Central memory CD4-positive, alpha-beta T cell (primary cell): ENCODE measurements around the gene ARF1.
A peak's percentile ranks its signal among the peaks of the same experiment; 100 is the strongest.
"Not testable (repeated sequence)": the region's sequence is repeated elsewhere in the genome, so short reads cannot be mapped to it uniquely, and the experiment has no call there.

Source experiments
- DNase-seq: peaks from one replicate; pipeline ENCODE4 v3.0.0; 2022

The ARF1 gene

DNA sequence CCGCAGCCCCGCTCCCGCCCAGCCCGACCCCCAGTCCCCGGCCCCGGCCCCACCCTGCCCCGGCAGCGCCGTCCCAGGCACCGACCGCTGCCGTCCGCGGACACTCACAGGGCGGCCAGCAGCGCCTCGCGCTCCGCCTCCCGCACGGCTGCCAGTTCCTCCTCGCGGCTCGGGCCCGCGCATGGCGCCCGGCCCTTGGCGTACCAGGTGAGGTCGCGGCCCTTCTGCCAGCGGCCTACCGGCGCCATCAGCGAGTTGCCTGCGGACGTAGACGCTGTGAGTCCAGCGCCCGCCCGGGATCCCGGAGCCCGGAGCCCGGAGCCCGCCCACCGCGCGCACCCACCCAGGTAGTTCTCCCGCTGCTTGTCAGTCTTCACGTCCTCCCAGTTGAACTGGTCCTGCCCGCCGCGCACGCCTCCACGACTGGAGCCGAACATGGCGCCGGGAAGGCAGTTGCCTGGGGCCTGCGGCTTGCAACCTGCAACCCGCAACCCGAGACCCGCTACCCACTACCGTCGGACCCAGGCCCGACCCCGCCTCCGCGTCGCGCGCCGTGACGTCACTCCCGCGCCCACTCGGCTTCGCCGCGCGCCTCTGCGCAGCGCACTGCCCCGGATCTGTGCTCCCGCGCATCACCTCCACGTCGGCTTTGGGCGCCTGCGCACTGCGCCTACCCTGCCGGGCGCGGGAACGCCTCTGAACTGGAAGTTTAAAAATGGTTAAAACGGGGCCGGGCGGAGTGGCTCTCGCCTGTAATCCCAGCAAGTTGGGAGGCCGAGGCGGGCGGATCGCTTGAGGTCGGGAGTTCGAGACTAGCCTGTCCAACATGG is 20.5 kb downstream of the ARF1 start, which contains the start of gene C1orf35:
C1orf35 (minus strand) TSS at position 535 of the 830 bp plus-strand sequence; CDS start at position 437, 98 bp downstream.
- DNase-seq: peak; percentile 93

DNA sequence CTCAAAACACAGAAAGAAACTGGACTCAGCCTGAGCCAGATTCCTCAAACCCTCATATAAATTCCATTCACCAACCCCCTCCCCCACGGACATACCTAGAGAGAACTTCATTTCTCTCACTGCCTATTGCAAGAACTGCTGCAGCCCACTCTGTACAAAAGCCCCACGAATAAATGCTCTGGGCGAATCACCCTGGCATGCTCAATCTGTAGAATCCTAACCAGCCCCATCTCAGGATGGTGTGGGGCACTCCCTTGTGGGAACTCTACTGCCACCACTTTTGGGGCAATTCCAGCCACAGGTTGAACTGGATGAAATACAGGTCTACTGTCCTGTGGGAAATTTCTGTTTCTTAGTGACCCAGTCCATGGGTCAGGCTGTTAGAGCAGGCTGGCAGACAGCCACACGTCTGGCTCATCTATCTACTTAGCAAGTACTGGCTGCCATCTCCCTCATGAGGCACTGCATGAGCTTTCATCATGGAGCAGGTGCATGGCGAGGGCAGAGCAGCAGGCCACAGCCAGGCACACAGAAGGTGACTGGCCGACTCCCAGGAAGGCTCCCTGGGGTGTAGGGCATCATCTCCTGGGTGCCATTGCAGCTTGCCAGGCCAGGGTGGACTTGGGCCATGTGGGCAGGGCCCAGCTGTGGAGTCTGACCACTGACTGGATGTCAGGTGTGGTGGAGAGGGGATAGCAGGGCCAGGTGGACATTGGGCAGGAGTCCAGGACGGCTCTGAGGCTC is 22.2 kb downstream of the ARF1 start:
- no peak for DNase-seq

DNA sequence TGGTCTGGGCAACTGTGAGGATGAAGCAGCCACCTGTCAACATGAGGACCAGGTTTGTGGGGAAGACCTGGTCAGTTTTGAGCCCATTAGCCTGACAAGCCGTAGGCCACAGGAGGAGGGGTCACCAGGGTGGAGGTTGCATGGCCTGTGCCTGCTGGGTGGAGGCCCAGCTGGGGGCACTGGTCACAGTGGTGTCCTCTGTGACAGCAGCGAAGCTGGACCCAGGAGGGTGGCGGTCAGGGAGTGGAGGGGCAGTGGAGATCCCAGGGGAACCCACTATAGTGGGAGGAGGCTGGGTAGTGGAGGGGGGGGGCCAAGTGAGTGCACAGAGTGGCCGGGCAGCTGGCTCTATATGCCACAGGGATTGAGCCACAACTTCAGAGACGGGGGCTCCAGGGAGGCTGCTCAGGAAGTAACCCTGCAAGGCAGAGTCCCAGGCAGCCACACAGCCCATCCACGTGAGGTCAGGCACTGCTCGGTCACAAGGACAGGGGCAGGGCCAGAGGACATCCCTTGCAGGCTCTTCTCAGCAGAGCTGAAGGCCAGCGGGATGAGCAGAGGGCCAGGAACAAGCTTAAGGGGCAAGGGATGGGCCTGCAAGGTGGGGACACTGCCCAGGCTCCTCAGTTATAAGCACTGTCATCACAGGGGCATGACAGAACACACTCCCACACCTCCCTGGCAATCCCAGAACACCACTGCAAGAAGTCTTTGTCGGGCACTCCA is 22.9 kb downstream of the ARF1 start:
- no peak for DNase-seq

DNA sequence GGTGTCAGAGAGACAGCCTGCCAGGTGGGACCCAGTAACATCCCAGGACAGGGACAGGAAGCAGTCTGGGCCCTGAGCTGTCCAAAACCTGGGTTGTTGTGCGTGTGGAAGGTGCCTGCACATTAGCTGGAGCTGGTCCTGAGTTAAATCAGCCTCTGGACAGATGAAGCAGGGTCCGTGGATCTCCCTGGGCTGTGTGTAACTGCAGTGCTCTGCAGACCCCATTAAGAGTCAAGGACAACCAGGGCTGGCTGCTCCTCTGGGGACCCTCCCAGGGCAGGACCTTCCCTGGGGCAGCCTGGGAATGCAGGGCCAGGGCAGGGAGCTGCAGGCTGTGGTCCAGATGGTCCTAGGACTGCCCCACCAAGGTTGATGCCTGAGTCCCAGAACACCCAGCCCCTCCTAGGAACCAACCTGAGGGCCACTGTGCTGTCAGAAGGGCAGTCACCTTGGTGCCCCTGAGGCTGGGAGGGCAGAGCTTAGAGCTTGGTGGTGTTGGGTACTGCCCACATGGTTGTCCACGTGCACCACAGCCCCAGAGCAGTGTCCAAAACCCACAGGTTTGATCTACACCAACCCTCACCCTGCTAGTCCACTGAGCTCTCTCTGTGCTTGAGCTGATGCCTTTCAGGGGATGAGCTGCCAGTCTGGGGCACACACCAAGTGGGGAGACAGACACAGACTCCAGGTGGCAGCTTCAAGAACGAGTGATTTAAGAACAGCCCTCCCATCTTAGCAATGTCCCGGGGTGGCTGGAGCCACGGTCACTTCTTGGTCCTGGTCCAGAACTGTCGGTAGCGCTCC is 23.7 kb downstream of the ARF1 start:
- DNase-seq: no peak

DNA sequence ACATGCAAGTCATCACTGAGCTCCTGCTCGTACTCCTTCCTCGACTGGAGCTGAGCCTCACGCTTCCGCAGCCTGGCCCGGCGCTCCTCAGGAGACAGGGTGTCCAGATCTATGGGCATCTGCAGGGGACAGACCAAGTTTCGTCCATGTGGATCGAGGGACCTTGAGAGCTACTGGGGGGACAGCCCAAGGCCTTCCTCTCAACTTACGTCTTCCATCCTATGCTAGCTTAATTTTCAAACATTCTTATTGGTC is 24.2 kb downstream of the ARF1 start:
- DNase-seq: no peak

DNA sequence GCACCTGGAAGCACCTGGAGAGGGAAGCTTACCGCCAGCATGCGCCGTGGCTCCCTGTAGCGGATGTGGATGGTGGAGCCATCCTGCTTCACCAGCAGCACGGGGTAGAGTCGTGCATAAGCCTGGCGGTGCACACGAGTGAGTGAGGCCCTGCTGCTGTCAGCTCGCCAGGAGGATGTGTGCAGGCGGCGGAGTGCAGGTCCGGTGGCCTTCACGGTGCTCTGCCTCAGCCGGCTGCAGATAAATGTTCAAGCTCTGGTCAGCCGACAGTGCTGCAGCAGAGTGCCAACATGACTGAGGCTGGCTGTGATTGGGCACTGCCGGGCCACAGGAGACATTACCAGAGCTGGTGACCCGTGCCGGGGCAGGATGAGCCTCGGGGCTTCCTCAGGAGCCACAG is 25.1 kb downstream of the ARF1 start:
- DNase-seq: no peak

DNA sequence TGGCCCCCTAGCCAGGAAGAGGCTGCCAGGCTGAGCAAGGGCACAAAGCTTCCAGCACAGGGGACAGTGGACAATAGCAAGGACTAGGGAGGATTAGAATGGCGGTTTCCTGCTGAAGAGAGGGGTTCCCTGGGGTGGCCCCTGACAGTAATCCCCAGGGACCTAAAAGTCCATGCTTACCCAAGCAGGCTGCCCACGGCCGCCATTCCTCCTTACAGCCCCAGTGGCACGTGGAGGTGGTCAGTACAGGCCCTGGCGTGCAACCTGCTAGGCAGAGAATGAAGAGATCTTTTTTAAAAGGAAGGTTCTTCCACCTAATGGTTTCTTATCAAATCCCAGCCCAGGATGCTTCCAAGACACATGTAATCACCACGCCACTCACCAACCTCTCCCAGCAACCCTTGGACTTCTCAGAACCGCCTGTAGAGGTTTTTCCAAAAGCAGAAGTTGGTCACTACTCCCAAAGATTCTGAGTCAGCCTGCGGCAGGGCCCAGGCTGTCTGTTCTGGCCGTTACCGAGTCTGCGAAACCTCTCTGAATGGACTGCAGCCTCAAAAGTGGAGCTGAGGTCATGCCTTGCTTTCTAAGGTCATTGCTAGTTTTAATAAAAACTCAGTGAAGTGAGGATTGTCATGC is 25.7 kb downstream of the ARF1 start:
- DNase-seq: no peak

DNA sequence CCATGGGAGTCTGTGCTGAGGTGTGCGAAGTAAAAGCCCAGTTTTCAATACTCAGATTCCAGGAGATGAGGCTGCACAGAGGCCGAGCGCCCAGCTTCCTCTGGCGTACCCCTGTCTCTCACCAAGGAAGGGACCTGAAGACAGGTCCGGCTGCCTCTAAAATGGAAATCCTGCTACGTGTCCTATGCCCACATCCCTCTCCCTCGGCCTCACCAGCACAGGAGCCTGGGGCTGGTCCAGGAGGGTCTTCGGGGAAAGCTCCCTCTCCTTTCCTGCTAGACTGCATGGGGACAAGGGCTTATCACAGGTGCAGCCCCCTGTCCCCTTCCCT is 26.2 kb downstream of the ARF1 start:
- no peak for DNase-seq

DNA sequence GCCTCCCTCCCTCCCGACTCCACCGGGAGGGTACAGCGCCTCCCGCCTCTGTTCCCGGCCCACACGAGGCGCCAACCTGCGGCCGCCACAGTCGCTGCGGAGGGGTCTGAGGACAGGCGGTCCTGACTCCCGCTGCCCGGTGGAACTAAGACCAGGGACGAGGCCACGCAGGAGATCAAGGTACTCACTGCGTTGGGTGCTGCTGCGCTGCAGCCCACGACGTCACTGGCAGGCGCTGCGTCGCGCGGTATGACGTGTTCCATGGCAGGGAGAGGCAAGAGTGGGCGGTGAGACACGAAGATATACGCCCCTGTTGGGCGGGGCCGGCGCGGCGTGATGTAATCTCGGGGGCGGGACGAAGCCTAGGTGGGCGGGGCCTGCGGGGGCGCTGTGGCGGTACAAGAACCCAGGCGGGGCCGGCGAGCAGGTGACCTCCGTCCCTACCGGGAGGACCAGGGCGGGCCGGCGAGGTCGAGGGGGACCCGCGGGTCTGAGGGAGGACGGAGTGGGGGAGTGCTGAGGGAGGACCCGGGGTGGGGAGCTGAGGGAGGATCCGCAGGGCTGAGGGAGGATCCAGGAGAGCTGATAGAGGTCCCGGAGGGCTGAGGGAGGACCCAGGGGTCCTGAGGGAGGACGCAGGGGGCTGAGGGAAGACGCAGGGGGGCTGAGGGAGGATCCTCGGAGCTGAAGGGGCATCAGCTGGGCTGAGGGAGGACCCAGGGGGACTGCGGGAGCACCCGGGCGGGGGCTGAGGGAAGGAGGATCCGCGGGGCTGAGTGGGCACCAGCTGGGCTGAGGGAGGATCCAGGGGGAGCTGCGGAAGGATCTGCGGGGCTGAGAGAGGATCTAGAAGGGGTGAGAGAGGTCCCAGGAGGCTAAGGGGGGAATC is 26.8 kb downstream of the ARF1 start, which contains the start of gene MRPL55:
MRPL55 (minus strand) TSS at position 227 of the 889 bp plus-strand sequence. CDS start 1,039 bp downstream, outside the sequence.
- peak; percentile 98 for DNase-seq

DNA sequence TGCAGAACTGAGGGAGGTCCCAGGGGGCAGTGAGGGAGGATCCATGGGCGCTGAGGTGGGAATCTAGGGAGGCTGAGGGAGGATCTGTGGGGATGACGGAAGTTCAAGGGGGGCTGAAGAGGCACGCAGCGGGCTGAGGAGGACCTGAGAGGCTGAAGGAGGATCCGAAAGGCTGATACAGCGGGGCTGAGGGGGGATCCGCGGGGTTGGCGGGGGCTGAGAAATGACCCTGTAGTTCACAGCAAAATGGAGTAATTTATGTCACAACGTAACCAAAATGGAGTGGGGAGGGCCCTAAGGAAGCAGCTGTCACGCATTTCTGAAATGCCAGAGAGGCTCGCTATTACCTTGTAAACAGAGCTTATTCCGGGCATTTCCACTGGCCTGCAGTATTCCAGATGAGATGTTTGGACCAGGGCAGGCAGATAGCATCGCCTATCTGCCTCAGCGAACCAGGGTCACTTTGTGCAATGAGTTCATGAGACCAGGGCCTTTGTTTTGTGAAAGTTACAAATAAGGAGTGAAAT is 27.5 kb downstream of the ARF1 start:
- DNase-seq: no peak

DNA sequence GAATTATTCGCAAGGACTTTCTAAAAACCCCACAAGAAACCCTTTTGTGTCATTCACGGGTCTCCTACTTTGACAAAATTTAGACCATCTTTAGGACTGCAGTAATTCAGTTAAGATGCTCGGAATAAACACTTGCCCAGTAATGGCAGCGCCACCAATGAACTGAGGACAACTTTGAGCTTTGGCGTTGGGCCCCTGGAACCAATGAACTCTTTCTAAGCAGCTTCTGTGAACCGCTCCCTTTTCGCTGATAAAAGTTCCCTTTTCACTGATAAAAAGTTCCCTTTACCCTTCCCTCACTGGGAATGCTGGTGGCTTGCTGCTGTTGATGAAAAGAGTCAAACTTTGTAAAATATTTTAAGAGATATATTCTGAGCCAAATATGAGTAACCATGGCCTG is 28.0 kb downstream of the ARF1 start:
- DNase-seq: no peak

DNA sequence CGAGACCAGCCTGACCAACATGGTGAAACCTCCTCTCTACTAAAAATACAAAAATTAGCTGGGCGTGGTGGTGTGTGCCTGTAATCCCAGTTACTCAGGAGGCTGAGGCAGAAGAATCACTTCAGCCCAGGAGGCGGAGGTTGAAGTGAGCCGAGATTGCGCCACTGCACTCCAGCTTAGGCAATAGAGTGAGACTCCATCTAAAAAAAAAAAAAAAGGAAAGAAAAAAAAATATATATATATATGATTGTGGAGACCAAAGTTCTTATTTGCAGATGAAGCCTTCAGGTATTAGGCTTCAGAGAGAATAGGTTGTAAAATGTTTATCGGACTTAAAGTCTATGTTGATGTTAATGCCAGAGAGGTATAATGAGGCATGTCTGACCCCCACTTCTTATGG is 28.8 kb downstream of the ARF1 start:
- not testable (repeated sequence) for DNase-seq

DNA sequence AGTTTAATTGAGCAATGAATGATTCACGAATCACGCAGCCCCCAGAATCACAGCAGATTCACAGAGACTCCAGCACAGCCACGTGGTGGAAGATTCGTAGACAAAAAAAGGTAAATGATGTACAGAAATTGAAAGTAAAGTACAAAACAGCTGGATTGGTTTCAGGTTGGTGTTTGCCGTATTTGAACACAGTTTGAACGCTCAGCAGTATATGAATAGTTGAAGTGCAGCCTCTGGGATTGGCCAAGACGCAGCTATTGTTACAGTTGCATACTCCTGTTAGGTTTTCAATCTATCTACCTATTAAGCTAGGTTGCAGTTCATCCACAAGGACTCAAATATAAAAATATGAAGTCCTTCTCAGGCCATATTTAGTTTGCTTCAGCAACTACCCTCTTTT is 29.7 kb downstream of the ARF1 start:
- DNase-seq: no peak

DNA sequence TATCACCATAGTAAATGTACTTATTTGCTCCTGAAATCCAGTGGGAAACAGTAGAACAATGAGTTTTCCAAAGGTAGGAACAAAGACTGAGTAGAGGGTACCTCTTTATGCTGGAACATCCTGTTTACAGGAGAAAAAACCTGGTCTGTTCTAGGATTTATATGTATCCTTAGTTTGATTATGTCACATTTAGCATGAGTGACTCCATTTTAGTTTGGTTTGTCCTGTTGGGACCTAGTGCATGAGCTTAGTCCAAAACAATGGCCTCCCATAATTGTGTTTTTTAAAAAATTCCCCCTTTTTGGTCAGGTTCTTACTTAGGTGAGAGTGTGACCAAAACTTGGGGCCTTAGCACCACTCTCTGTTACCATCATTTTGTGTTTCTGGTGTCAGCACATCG is 30.1 kb downstream of the ARF1 start:
- DNase-seq: no peak

DNA sequence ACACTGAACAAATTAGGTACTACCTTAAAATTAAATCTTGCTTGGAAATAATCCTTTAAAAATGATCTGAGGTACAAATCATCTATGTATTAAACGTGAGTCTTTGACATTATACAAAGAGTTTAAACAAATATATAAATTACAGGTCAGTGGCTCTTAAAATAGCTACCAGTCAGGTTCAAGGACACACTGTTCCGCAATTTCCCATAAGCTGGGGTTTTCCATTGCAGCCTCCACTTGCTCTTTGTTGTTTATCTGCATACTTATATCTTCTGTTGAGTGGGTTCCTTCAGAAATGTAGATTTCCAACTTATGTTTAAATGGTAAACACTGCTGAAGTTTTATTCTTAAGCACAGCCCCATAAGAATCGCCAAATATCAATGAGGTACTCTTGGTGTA is 32.3 kb downstream of the ARF1 start:
- DNase-seq: no peak

DNA sequence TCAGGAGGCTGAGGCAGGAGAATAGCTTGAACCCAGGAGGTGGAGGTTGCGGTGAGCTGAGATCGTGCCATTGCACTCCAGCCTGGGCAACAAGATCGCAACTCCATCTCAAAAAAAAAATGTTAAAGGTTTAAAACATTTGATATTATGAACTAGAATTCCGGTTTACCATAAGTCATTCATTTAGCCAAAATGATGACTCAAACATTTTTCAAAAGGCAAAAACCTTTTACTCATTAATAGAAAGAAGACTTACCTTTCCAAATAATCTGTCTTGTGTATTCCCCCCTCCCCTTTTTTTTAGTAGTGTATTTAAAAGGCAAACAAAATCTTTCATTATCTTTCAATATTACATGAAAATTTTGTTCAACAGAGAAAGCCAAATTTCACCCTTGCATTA is 34.8 kb downstream of the ARF1 start:
- DNase-seq: no peak

DNA sequence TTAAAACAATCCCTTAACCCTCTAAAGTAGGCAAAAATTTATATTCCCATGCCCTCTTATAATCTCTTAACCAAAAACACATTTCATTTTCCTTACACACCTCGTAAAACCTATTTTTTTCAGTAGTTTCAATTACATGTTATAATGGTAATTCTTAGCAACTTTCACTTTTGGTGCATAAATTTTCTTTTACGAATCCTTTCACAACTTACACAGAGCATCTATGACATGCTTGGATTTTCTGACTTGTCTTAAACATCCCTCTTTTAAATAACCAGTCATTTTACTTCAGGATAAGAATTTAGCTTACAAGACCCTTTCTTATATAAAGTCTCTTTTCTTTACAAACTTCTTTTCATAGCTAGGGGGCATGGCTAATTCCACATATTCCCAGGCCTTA is 35.5 kb downstream of the ARF1 start:
- DNase-seq: no peak

DNA sequence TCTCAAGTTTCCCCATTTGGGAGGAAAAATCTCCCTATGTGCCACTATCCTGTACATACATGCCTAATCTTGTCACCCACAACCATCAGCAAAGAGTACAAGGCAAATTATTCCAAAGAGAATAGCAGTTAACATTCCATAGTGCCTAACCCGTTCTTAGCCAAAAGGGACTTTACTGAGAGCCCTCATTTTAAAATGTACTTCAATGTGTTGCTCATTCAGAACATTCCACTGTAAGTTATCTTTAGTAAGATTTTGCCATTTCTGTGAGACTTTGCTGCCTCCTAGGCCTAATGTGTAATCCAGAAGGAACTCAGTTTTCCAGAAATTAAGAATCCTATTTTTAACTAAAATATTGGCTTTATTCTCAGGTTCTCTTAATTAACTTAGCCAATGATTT is 37.8 kb downstream of the ARF1 start:
- DNase-seq: no peak

DNA sequence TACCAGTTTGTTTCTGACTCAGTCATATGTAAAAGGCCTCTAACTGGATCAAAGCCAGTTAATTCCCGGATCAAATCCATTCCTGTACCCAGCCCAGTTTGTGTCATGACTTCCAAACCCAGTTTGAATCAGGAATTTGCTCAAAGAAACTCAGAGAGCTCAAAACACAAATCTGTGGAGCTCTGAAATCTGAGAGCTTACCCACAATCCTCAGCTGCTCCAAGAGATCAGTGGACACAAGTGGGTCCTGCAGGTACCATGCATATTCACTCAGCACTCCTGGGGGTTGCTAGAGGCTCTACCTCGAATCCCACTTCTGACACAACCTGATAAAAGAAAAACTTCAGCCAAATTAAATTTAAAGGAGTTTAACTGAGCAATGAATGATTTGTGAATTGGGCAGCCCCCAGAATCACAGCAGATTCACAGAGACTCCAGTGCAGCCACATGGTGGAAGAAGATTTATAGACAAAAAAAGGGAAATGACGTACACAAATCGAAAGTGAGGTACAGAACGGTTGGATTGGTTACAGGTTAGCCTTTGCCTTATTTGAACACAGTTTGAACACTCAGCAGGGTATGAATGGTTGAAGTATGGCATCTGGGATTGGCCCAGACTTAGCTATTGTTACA is 38.5 kb downstream of the ARF1 start:
- no peak for DNase-seq

DNA sequence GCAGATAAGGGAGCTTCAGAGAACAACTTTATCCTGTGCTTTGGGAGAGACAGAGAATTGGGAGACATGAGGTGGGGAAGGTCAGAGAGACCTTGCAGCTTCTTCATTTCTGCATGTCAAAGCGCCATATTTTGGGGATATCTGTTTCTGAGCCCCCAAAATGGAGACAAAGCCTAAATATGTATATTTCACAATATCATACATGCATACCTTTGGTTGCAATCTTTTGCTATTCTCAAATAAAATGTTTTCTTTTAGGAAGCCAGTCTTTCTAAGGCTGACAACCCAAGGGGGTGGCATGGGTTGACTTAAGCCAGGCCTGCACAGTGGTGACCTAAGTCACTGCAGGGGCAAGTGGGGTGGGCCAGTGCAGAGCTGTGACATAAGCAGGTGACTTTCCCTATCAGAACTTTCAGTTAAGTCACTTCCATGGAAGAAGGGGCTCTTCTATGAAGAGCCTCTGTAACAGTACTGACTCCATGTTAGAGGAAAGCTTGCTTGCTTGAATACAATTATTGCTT is 40.5 kb downstream of the ARF1 start:
- no peak for DNase-seq
